NB4 (cell line): ENCODE results near the gene MGAT4B.
"Not testable (repeated sequence)": the region's sequence is repeated elsewhere in the genome, so short reads cannot be mapped to it uniquely, and the experiment has no call there.

Source experiments
- CTCF ChIP-seq: IDR thresholded peaks from one replicate; pipeline ENCODE4 v1.5.1; 2012; ENCODE audit warnings: low read depth, low read length
- MYC ChIP-seq: IDR thresholded peaks from 2 replicates; pipeline ENCODE4 v1.6.1; 2011; ENCODE audit warnings: low read depth, low read length
- POLR2A ChIP-seq: IDR thresholded peaks from 2 replicates; pipeline ENCODE4 v1.6.1; 2011; ENCODE audit warnings: mild to moderate bottlenecking; ENCODE audit not compliant: insufficient read length; ENCODE audit errors: extremely low read depth

GRCh38 chr5:179834871-179835270 is 28.2 kb upstream of the MGAT4B start:
- TF ChIP-seq CTCF, POLR2A, MYC: not testable (repeated sequence)
